GM23338 (cell line): ENCODE measurements around the gene SEMA4F. TPM values are rescaled to one million over a fixed set of nuclear protein-coding genes. Genes with fewer than 3 reads are reported as not detected.

Experiments used
- ATAC-seq: fragments of 200-7000 bp; cut with Tn5 transposase; 3 replicates; pipeline ENCODE4 v1.9.1; 2020
- DNase-seq: peaks from one replicate; pipeline ENCODE4 v3.0.0-alpha.2; 2015; ENCODE audit warnings: low spot score
- H2AFZ ChIP-seq: fragments of 200-600 bp; sonication (generic); 2 replicates; pipeline ENCODE4 v1.8.0; 2016; ENCODE audit warnings: antibody characterized with exemption, mild to moderate bottlenecking, moderate library complexity
- H3F3A ChIP-seq: fragments of 200-600 bp; sonication (generic); replicated peaks from 2 replicates; pipeline ENCODE4 v1.8.0; 2017; ENCODE audit warnings: antibody characterized with exemption, mixed run types, low read depth
- H3K27ac ChIP-seq: fragments of 200-600 bp; sonication (generic); 2 replicates; pipeline ENCODE4 v1.6.1; 2016; ENCODE audit warnings: low read depth
- H3K27me3 ChIP-seq: fragments of 200-600 bp; sonication (generic); 2 replicates; pipeline ENCODE4 v1.8.0; 2016; ENCODE audit warnings: mild to moderate bottlenecking, mixed run types, moderate library complexity; ENCODE audit not compliant: insufficient read depth
- H3K36me3 ChIP-seq: fragments of 200-600 bp; sonication (generic); 2 replicates; pipeline ENCODE4 v1.8.0; 2016; ENCODE audit warnings: mild to moderate bottlenecking; ENCODE audit not compliant: insufficient read depth
- H3K4me1 ChIP-seq: fragments of 200-600 bp; sonication (generic); 2 replicates; pipeline ENCODE4 v1.8.0; 2016; ENCODE audit warnings: mild to moderate bottlenecking, moderate library complexity; ENCODE audit not compliant: insufficient read depth
- H3K4me2 ChIP-seq: fragments of 200-600 bp; sonication (generic); 2 replicates; pipeline ENCODE4 v1.7.1; 2017; ENCODE audit warnings: mixed run types
- H3K4me3 ChIP-seq: fragments of 200-600 bp; sonication (generic); 2 replicates; pipeline ENCODE4 v1.6.1; 2016; ENCODE audit warnings: mixed run types
- H3K79me2 ChIP-seq: fragments of 200-600 bp; sonication (generic); replicated peaks from 2 replicates; pipeline ENCODE4 v1.8.0; 2017; ENCODE audit warnings: mild to moderate bottlenecking; ENCODE audit not compliant: insufficient read depth
- H3K9me2 ChIP-seq: fragments of 200-600 bp; sonication (generic); 2 replicates; pipeline ENCODE4 v1.8.0; 2017; ENCODE audit not compliant: insufficient read depth
- H4K20me1 ChIP-seq: fragments of 200-600 bp; sonication (generic); replicated peaks from 2 replicates; pipeline ENCODE4 v1.8.0; 2017; ENCODE audit warnings: mild to moderate bottlenecking; ENCODE audit not compliant: insufficient read depth
- H3K27ac Mint-ChIP-seq: 2 replicates; pipeline ENCODE4 v1.8.0; 2020; ENCODE audit warnings: inconsistent platforms, mild to moderate bottlenecking, moderate library complexity, mixed read lengths
- H3K27me3 Mint-ChIP-seq: 3 replicates; pipeline ENCODE4 v1.8.0; 2022; ENCODE audit warnings: low read depth, mild to moderate bottlenecking, moderate library complexity, mixed read lengths, inconsistent platforms; ENCODE audit not compliant: insufficient read depth, poor library complexity
- H3K36me3 Mint-ChIP-seq: 3 replicates; pipeline ENCODE4 v1.8.0; 2021; ENCODE audit warnings: low read depth, mild to moderate bottlenecking, inconsistent platforms, moderate library complexity, mixed read lengths
- H3K4me1 Mint-ChIP-seq: 3 replicates; pipeline ENCODE4 v1.8.0; 2020; ENCODE audit warnings: mild to moderate bottlenecking, inconsistent platforms, mixed read lengths
- H3K4me3 Mint-ChIP-seq: 3 replicates; pipeline ENCODE4 v1.8.0; 2021; ENCODE audit warnings: moderate library complexity, mild to moderate bottlenecking, inconsistent platforms, mixed read lengths
- H3K9me3 Mint-ChIP-seq: 3 replicates; pipeline ENCODE4 v1.8.0; 2020; ENCODE audit warnings: moderate library complexity, mild to moderate bottlenecking, inconsistent platforms, mixed read lengths
- CREB1 ChIP-seq: fragments of 250-450 bp; sonication (Bioruptor Pico); IDR thresholded peaks from 2 replicates; pipeline ENCODE4 v1.5.0; 2020; ENCODE audit warnings: low read depth, mild to moderate bottlenecking, moderate library complexity
- ETS1 ChIP-seq: IDR thresholded peaks from 2 replicates; pipeline ENCODE4 v1.6.1; 2016; ENCODE audit warnings: antibody characterized with exemption
- EZH2phosphoT487 ChIP-seq: fragments of 200-600 bp; sonication (generic); IDR thresholded peaks from one replicate; pipeline ENCODE4 v1.8.1; 2018; ENCODE audit warnings: antibody characterized with exemption; ENCODE audit not compliant: unreplicated experiment
- JUNB ChIP-seq: IDR thresholded peaks from one replicate; pipeline ENCODE4 v1.6.1; 2016; ENCODE audit warnings: antibody characterized with exemption; ENCODE audit not compliant: unreplicated experiment
- ZNF114 ChIP-seq: fragments of 250-450 bp; sonication (Bioruptor Pico); IDR thresholded peaks from 2 replicates; pipeline ENCODE4 v1.5.0; 2020; ENCODE audit warnings: mild to moderate bottlenecking, moderate library complexity
- polyA plus RNA-seq: library from polyadenylated mRNA; unstranded; fragments of >200 nt; fragmentation: Nextera tagmentation; extraction: Ambion mirVana; gene quantifications from 2 replicates; pipeline ENCODE4 v1.2.1, GENCODE V29; 2016
- total RNA-seq: library from RNA; depleted of rRNA; stranded (reverse); fragments of >200 nt; shearing (Covaris generic); gene quantifications from 2 replicates; pipeline ENCODE4 v1.2.3, GENCODE V29; 2014
- TF ChIP-seq, protein P1 (sequence below): fragments of 250-450 bp; sonication (Bioruptor Pico); IDR thresholded peaks from 2 replicates; pipeline ENCODE4 v1.5.0; 2020; ENCODE audit warnings: mild to moderate bottlenecking, moderate library complexity
- TF ChIP-seq, protein P2 (sequence below): IDR thresholded peaks from one replicate; pipeline ENCODE4 v1.6.1; 2018; ENCODE audit warnings: antibody characterized with exemption; ENCODE audit not compliant: unreplicated experiment
- TF ChIP-seq, protein P3 (sequence below), 2 experiments: fragments of 200-600 bp in 1 of 2; sonication (generic) in 1 of 2; conservative IDR thresholded peaks; 2 replicates each; pipeline versions ENCODE4 v1.5.1 to v1.6.1; 2016 to 2017; ENCODE audit warnings: antibody characterized with exemption in 2 of 2, low read depth in 2 of 2, mild to moderate bottlenecking in 2 of 2, moderate library complexity in 1 of 2

Gene SEMA4F
- total and polyA plus RNA-seq, 2 experiments from 2014 or later: 2.2 to 3.2 TPM

GRCh38 chr2:74673826-74674528 is 19.9 kb downstream of the SEMA4F start:
- Mint-ChIP-seq H3K27ac (no peak overlapping the region), H3K4me1 (no peaks in the 10 kb centered on the region), H3K27me3 (peaks cover 2% of the 10 kb centered on the region), H3K36me3 (no peaks in the 10 kb centered on the region; the same call in 2 of the 3 replicates), H3K9me3 (no peaks in the 10 kb centered on the region), H3K4me3 (no peak overlapping the region)
- Histone ChIP-seq H3K4me1 (no peaks in the 10 kb centered on the region), H3K36me3 (no peaks in the 10 kb centered on the region), H3K9me2 (no peaks in the 10 kb centered on the region), H3K27ac (no peak overlapping the region), H2AFZ (no peak overlapping the region), H3K27me3 (no peaks in the 10 kb centered on the region), H3K4me2 (no peak overlapping the region), H3K79me2 (no peaks in the 10 kb centered on the region), H4K20me1 (no peaks in the 10 kb centered on the region), H3K4me3 (no peak overlapping the region), H3F3A (no peaks in the 10 kb centered on the region)
- TF ChIP-seq CREB1 (CRISPR knock-in tag) (no peak), EZH2phosphoT487 (no peak), ETS1 (no peak)
- ATAC-seq (no peak), DNase-seq (no peak)

GRCh38 chr2:74675090-74675489 is 21.0 kb downstream of the SEMA4F start:
- peak; percentile 46 for DNase-seq
- ATAC-seq: peak; percentile 54
- H3K27ac Mint-ChIP-seq: no peak overlapping the region
- TF ChIP-seq ZNF114 (CRISPR knock-in tag) (no peak), CREB1 (CRISPR knock-in tag) (no peak), JUNB (no peak)
- TF ChIP-seq, protein P1, sequence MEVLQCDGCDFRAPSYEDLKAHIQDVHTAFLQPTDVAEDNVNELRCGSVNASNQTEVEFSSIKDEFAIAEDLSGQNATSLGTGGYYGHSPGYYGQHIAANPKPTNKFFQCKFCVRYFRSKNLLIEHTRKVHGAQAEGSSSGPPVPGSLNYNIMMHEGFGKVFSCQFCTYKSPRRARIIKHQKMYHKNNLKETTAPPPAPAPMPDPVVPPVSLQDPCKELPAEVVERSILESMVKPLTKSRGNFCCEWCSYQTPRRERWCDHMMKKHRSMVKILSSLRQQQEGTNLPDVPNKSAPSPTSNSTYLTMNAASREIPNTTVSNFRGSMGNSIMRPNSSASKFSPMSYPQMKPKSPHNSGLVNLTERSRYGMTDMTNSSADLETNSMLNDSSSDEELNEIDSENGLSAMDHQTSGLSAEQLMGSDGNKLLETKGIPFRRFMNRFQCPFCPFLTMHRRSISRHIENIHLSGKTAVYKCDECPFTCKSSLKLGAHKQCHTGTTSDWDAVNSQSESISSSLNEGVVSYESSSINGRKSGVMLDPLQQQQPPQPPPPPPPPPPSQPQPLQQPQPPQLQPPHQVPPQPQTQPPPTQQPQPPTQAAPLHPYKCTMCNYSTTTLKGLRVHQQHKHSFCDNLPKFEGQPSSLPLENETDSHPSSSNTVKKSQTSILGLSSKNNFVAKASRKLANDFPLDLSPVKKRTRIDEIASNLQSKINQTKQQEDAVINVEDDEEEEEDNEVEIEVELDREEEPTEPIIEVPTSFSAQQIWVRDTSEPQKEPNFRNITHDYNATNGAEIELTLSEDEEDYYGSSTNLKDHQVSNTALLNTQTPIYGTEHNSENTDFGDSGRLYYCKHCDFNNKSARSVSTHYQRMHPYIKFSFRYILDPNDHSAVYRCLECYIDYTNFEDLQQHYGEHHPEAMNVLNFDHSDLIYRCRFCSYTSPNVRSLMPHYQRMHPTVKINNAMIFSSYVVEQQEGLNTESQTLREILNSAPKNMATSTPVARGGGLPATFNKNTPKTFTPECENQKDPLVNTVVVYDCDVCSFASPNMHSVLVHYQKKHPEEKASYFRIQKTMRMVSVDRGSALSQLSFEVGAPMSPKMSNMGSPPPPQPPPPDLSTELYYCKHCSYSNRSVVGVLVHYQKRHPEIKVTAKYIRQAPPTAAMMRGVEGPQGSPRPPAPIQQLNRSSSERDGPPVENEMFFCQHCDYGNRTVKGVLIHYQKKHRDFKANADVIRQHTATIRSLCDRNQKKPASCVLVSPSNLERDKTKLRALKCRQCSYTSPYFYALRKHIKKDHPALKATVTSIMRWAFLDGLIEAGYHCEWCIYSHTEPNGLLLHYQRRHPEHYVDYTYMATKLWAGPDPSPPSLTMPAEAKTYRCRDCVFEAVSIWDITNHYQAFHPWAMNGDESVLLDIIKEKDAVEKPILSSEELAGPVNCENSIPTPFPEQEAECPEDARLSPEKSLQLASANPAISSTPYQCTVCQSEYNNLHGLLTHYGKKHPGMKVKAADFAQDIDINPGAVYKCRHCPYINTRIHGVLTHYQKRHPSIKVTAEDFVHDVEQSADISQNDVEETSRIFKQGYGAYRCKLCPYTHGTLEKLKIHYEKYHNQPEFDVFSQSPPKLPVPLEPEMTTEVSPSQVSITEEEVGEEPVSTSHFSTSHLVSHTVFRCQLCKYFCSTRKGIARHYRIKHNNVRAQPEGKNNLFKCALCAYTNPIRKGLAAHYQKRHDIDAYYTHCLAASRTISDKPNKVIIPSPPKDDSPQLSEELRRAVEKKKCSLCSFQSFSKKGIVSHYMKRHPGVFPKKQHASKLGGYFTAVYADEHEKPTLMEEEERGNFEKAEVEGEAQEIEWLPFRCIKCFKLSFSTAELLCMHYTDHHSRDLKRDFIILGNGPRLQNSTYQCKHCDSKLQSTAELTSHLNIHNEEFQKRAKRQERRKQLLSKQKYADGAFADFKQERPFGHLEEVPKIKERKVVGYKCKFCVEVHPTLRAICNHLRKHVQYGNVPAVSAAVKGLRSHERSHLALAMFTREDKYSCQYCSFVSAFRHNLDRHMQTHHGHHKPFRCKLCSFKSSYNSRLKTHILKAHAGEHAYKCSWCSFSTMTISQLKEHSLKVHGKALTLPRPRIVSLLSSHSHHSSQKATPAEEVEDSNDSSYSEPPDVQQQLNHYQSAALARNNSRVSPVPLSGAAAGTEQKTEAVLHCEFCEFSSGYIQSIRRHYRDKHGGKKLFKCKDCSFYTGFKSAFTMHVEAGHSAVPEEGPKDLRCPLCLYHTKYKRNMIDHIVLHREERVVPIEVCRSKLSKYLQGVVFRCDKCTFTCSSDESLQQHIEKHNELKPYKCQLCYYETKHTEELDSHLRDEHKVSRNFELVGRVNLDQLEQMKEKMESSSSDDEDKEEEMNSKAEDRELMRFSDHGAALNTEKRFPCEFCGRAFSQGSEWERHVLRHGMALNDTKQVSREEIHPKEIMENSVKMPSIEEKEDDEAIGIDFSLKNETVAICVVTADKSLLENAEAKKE (CRISPR knock-in tag): no peak
- TF ChIP-seq, protein P2, sequence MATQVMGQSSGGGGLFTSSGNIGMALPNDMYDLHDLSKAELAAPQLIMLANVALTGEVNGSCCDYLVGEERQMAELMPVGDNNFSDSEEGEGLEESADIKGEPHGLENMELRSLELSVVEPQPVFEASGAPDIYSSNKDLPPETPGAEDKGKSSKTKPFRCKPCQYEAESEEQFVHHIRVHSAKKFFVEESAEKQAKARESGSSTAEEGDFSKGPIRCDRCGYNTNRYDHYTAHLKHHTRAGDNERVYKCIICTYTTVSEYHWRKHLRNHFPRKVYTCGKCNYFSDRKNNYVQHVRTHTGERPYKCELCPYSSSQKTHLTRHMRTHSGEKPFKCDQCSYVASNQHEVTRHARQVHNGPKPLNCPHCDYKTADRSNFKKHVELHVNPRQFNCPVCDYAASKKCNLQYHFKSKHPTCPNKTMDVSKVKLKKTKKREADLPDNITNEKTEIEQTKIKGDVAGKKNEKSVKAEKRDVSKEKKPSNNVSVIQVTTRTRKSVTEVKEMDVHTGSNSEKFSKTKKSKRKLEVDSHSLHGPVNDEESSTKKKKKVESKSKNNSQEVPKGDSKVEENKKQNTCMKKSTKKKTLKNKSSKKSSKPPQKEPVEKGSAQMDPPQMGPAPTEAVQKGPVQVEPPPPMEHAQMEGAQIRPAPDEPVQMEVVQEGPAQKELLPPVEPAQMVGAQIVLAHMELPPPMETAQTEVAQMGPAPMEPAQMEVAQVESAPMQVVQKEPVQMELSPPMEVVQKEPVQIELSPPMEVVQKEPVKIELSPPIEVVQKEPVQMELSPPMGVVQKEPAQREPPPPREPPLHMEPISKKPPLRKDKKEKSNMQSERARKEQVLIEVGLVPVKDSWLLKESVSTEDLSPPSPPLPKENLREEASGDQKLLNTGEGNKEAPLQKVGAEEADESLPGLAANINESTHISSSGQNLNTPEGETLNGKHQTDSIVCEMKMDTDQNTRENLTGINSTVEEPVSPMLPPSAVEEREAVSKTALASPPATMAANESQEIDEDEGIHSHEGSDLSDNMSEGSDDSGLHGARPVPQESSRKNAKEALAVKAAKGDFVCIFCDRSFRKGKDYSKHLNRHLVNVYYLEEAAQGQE: no peak
- TF ChIP-seq, protein P3, sequence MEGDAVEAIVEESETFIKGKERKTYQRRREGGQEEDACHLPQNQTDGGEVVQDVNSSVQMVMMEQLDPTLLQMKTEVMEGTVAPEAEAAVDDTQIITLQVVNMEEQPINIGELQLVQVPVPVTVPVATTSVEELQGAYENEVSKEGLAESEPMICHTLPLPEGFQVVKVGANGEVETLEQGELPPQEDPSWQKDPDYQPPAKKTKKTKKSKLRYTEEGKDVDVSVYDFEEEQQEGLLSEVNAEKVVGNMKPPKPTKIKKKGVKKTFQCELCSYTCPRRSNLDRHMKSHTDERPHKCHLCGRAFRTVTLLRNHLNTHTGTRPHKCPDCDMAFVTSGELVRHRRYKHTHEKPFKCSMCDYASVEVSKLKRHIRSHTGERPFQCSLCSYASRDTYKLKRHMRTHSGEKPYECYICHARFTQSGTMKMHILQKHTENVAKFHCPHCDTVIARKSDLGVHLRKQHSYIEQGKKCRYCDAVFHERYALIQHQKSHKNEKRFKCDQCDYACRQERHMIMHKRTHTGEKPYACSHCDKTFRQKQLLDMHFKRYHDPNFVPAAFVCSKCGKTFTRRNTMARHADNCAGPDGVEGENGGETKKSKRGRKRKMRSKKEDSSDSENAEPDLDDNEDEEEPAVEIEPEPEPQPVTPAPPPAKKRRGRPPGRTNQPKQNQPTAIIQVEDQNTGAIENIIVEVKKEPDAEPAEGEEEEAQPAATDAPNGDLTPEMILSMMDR (conservative IDR thresholded peaks at IDR 0.05; ENCODE audit: low read depth in 2 of 2): peak; percentile 37 to 61; a peak in 3 of 4 replicates

More at GRCh38 chr2:74675090-74675489, 21.0 kb downstream of the SEMA4F start:
- no peaks in the 10 kb centered on the region for H3K4me1 Mint-ChIP-seq
- Histone ChIP-seq H3K9me2 (no peaks in the 10 kb centered on the region), H2AFZ (no peak overlapping the region), H3K36me3 (no peaks in the 10 kb centered on the region), H3K4me1 (no peaks in the 10 kb centered on the region), H4K20me1 (no peaks in the 10 kb centered on the region), H3K27me3 (no peaks in the 10 kb centered on the region), H3K27ac (no peak overlapping the region), H3K4me2 (no peak overlapping the region), H3K79me2 (no peaks in the 10 kb centered on the region), H3F3A (no peaks in the 10 kb centered on the region), H3K4me3 (no peak overlapping the region)
- H3K36me3 Mint-ChIP-seq: no peaks in the 10 kb centered on the region; the same call in 2 of the 3 replicates
- H3K4me3 Mint-ChIP-seq: no peak overlapping the region
- H3K9me3 Mint-ChIP-seq: no peaks in the 10 kb centered on the region
- peaks cover 2% of the 10 kb centered on the region for H3K27me3 Mint-ChIP-seq
